ENCODE measurements around the gene BLMH.

BLMH gene

DNA sequence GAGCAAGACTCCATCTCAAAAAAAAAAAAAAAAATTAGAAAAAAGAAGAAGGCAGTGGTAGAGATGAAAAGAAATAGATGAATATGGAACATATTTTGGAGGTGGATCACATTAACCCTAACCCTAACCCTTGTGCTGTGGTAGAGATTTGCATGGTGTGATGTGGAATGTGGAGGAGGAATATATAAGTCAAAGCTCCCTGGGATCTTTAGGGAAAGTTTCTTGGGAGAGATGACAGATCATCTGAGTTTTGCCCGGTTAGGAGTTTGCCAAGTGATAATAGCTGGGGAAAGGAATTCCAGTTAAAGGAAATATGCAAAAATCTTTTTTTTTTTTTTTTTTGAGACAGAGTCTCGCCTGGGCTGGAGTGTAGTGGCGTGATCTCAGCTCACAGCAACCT, 13.0 kb upstream of the BLMH start:
- no peak for DNase-seq

DNA sequence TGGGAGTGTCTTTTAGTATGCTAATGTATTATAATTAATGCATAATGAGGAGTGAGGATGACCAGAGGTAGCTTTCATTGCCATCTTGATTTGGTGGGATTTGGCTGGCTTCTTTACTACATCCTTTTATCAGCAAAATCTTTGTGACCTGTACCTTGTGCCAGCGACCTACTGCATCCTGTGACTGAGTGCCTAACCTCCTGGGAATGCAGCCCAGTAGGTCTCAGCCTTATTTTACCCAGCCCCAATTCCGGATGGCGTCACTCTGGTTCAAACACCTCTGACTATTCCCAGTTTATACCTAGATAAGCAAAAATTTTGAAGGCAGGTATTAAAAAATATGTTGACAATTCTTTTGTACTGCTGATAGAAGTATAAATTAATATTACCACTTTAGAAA, 10.5 kb upstream of the BLMH start:
- DNase-seq: no peak

DNA sequence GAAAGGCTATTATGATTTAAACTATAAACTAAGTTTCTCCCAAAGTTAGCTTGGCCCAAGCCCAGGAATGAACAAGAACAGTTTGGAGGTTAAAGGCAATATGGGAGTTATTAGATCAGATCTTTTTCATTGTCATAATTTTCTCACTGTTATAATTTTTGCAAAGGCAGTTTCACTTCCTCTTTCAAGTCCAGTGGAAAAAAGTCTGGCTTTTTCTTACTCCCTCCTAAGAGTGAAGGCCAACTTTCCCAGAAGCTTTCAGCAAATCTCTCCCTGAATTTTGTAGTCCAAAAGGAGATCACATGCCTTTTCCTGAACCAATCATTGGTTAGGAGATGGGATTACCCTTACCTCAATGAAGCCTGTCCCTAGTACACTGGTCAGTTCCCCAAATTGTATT, 9.1 kb upstream of the BLMH start:
- no peak for DNase-seq

DNA sequence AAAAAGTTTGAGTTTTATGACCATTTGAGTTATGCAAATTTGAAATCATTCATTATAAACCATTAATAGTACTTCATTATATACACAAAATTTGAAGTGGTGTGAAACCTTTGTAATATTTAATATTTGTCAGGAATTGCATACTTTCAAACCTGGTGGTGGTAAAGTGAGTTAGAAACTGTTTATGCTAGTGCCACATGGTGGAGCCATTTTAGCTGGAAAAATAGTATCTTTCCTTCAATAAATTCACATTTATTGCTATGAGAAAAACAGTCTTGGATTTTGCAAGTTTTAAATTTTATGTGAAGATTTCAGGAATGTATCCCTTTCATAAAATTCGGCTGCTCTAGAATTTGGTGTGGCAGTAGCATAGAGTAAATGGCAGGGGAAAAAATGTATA, 7.3 kb upstream of the BLMH start:
- DNase-seq: no peak

DNA sequence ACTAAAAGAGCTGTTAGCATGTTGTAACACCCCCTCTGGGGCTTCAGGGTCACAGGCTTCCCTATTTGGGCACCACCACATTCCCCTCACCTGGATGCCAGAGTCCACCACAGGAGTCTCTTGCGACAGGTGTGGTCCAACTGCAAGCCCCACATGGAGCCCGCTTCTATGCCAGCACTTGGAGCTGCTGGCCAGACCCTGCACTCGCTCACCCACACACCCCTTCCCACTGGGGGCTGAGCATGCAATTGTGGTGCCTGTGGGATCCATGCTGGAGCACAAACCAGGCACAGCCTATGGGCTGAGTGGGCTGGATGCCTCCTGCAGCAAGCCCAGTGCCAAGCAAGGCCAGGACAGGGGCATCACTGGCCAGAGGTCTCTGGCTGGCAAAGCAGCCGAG, 6.0 kb upstream of the BLMH start:
- DNase-seq: no peak

DNA sequence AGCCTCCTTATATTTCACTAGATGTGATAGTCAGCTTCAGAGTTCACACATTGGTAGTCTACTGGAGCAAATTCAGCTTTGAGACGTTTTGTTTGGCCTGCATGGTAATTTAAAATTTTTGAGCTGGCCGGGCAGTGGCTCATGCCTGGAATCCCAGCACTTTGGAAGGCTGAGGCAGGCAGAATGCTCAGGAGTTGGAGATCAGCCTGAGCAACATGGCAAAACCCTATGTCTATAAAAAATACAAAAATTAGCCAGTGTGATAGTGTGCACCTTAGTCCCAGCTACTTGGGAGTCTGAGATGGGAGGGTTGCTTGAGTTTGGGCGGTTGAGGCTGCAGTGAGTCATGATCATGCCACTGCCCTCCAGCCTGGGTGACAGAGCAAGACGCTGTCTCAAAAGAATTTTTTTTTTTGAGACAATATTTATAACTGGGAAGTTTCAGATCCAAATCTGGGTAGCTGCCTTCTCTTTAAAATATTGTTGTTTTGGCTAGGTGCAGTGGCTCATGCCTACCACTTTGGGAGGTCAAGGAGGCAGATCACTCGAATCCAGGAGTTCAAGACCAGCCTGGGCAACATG, 4.8 kb upstream of the BLMH start:
- no peak for DNase-seq

DNA sequence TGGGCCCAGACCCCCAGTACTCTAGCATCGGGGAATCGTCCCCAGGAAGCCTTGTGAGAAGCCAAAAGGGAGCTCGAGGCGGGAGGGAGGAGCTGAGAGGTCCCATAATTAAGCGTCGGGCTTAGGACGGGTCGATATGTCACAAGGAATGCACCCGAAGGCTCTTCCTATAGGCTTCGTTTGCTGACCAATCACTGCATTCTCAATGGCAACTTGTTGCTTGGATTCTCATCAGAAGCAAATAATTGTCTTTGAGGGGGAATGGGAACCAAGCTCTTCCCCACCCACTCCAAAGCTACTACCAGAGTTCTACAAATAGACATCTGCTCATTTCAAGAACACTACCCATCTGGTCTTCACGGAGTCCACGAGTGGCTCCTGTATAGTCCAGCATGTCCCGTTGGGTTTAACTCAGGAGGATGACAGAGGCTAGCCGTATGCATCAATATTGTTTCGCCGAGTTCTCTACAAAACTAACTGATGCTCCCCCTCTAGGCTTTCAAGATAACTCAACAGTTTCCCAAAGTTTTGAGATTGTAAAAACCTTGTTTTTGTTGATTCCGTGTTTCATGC, 628 bp upstream of the BLMH start:
- no peak for DNase-seq

DNA sequence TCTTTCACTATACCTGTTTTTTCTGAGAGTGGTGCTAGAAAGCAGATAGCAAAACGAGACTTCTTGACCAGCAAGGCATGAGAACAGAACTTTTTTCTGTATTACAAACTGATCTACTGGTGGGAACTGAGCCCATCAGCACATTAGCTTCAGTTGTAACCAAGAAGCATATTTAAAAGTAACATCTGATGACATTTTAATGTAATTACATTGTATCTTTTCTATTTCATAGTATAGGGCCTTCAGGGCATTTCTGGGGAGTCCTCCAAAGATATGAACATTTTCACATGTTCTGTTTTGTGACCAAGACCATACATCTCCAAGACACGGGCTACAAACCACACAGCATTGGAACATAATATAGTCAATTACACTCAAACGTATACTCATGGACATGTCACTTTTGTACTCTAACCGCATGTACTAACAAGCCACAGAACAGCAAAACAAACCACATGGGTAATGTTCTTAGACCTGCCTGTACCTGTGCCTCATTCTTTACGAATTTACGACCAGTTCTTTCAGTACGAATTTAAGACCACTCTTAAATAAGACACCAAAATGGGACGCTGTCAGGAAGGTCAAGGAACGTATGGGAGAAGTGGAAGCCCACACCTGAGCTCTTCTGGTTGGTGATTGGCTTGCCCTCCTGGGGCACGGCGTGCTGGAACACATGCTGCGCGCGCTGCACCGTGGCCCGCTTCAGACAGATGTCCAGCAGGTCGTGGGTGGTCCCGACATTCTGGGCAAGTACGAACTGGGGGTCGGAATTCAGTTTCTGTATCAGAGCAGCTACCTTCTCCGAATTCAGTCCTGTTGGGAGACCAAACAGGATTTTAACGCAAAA, 825 bp downstream of the BLMH start:
- DNase-seq: no peak

DNA sequence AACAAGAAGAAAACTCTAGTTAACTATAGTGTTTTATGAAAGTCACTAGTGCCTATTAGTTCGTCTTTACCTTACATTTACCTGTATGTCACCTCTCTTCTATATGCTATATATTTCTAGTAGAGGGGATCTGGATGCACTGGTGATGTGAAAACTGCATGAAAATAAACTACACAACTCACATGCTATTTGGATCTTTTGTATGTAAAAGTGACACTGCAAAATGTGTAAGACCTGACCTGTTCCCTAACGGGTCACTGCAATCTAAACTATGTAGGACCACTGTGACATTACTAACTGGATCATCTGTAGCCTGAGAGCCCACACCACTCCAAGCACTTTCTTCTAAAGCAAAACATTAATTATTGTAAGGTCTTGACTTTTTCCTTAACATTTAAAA, 1.7 kb downstream of the BLMH start:
- DNase-seq: no peak

DNA sequence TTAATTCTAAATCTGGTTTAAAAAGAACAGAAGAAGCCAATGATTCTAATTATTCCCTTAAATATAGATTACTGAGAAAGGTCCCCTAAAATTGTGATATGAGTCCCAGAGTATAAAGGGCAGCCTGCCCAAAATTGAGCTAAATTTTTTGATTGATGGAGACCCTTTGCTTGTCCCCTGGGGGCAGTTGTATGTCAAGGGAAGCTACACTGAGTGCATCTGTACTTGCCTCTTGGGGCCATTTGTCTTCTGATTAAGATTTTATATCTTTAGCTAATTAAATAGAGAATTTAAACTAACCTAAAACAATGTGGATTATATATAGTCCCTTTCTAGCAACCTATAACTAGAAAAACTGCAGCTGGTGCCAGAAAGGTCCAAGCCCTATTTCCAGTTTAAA, 12.6 kb downstream of the BLMH start:
- no peak for DNase-seq

DNA sequence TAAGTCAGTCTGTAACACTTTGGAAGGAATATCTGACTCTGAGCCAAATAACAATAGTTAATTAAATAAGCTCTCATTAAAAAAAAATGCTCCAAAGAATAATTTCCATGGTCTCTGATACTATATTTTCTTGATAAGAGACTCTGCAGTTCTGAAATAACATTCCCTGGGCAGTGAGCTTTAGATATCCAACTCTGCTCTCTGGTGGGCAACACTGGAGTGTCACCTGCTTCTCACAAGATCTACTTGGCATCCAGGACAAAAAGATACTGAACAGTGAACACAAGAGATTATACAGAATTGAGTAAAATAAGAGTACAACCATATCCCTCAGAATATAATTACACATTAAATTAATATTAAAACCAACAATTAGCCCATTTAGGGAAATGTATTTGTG, 13.7 kb downstream of the BLMH start:
- DNase-seq: no peak

DNA sequence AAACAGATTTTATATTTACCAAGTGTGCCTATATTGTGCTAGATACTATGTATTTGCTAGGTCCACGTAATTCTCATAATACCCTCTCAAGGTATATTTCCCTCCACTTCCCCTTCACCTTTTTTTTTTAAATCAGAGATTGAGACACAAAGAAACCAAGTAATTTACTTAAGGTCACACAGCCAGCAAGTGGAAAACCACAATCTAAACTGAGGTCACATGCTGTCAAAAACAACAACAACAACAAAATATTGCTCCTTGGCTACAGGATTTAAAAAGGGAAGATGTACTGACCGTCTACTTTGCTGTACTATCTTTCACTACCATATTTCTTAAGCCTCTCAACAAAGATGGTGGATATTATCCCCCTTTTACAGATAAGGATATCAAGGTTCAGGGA, 15.8 kb downstream of the BLMH start:
- DNase-seq: no peak

DNA sequence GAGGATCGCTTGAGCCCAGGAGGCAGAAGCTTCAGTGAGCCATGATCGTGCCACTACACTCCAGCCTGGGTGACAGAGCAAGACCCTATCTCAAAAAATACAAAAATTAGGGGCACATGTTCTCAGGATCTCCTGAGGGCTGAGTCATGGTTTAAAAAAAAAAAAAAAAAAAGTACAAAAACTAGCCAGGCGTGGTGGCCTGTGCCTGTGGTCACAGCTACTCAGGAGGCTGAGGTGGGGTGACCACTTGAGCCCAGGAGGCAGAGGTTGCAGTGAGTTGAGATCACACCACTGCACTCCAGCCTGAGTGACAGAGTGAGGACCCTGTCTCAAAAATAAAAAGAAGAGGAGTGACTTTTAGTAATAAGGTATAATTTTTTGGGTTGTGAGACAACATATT, 16.9 kb downstream of the BLMH start:
- no peak for DNase-seq

DNA sequence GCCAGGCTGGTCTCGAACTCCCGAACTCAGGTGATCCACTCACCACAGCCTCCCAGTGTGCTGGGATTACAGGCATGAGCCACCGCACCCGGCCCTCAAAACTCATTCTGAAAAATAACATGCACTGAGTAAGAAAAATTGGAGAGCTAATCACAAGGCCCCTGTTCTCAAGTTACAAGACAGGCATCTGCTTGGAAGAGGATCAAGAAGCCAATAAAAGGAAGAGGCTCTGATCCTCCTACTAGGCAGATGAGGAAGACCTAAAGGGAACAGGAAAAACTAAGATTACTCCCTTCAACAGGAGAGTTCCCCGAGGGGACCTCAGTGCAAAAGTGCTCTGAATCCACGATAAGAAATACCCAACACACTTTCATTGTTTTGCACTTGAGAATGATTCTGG, 18.4 kb downstream of the BLMH start:
- DNase-seq: no peak

DNA sequence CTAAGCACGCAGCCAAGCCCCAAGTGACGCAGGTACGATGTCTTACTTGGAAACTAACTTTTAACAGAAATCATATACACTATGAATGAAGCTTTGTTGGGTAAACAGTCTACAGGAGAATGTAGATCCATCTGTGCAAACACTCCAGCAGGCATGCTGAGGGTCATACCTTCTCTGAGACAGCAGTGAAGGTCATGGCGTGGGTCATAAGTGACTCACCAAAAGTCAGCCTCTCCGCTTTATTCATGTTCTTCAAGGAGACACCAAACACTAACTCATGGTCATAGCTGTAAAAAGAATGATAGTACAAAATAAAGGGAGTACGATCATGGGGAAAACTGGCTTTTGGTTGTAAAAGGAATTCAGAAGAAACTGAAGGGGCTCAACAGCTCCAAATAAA, 20.6 kb downstream of the BLMH start:
- no peak for DNase-seq

DNA sequence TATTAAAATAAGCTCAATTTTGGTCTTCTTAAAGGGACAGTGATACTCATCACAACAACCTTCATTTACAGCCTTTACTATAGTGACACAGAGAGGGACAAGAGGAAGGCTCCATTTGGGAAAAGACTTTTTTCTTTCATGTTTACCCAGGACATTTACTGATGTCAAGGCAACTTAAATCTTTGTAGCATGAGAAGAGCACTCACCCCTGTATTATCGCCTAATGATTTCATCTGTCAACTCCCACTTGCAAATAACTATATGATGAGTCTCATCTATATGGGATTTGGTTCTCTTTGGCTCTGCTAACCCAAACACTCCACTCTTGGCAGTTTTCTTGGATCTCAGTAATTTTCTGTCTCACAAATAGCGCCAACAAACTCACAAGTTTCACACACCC, 24.1 kb downstream of the BLMH start:
- no peak for DNase-seq

DNA sequence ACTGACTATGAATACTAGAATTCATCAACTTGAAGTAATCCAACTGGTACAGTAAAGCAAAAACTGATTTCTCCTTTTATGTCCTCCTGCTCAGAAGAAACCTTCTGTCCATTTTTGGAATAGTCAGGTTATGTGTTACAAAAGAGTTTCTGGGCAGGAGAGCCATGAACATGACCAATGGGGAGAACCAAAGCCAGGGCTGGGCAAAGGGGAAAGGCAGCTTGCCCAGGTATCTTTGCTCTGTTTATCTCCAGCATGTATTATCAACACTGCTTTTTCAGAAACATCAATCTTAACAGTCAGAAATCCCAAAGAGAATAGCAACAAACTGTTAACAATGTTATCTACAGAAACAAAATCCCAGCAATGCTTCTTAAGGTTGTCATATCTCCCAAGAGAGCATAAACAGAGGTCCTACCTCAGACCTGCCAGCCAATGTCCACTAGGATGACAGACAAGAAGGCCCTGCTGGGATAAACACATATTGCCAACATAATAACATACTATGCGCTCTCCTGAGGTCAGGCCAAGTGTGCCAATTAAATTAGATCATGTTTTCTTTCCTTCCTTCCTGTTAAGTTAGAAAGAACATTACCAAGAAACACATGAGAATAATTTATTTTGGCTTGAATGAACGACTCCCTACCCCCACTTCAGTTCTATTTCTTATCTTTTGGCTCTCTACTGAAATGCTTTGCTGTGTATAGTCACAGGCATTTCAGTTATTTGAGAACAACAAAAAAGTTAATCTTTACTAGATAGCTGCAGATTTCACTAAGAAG, 28.0 kb downstream of the BLMH start:
- DNase-seq: no peak

DNA sequence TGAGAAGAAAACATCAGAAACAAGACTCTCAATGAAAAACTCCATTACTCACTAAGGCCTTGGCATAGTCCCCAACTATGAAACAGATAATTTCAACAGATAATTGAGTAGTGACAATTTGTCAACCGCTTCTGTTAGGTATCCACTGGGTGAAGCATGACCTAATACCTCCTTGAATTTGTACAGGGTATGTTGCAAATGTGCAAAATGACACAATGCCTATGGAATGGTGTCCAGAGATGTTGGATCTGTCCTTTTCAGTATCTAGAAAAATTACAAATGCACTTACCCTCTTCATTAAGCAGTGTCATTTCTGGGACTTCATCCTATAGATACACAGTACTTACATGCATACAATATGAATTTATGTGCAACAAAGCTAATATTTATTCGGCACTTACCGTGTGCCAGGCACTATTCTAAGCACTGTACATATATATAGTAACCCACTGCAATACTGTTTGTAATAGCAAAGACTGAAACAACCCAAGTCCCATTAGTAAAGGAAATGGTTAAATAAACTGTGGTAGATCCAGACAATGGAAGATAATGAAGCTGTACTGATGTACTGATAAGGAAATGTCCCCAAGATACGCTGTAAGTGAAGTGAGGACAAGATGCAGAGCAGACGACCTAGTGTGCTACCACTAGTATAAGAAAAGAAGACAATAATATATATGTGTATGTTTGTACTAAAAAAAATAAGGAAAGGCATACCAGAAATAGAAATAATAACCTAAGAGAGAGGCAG, 34.8 kb downstream of the BLMH start:
- no peak for DNase-seq

DNA sequence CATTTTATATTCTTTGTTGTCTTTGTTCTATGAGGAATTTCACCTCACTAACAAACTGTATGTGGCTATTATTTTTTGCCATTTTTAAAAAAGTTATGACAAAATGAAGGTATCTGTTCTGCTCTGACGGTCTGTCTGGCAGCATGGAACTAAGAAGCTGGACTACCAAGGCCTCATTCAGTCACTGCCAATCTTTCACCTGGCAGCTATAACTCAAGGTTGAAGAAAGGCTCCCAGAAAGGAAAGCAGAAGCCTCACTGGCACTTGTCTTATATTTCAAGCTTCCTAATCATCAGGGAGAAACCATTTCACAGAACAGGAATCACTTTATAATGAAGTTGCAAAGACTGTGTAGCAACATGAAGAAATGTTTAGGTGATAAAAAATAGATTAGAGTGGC, 37.6 kb downstream of the BLMH start:
- no peak for DNase-seq

DNA sequence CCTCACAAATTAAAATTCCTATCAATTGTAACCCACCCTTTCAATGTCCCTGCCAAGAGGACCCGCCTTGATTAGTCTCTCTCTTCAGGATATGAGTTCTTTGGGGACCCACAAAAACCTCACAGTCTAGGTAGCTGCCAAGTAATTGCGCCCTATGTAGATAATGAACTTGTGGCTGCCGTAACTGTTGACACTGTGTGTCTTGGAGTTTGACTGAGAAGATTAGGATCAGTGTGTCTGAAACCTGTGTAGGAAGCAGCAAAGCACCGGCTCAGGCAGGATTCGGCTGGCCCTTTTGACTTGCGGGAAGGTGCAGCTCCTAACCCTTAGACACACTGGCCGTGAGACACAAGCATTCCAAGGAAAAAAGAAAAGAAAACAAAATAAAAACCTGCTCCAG, 38.4 kb downstream of the BLMH start:
- DNase-seq: no peak

DNA sequence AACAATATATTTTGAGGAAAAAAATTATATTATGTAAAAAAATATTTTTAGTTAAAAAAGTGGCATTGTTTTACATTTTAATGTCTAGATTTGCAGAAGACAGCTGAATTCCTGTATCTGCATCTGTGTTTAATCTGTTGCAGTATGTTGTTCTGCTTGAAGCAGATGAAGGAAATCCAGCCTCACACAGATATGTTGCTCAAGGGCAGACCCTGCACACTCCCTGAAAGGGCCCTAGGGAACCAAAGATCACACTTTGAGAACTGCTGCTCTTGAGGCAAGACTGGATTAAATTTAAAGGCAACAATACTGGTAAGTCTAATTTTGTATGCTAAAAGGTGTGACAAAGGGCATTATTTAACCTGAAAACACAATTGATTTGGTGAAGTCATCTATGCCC, 39.8 kb downstream of the BLMH start:
- no peak for DNase-seq

DNA sequence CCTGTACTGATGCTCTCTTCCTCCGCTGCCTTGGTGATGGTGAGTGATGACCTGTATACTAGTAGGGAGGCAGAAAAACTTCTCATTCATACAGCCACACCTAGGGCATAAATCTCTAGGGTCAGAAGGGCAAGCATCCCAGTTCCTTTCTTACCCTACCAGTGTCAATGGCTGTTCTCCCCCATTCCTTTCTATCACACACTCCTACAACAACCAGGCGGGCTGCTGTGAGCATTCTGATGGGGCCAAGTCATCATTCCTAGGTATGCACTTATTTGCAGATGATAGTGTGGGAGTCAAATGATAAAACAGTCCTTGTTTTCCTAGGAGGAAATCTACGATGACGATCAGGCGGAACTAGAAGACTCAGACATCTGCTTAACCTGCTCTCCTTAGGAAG, 42.3 kb downstream of the BLMH start:
- no peak for DNase-seq

DNA sequence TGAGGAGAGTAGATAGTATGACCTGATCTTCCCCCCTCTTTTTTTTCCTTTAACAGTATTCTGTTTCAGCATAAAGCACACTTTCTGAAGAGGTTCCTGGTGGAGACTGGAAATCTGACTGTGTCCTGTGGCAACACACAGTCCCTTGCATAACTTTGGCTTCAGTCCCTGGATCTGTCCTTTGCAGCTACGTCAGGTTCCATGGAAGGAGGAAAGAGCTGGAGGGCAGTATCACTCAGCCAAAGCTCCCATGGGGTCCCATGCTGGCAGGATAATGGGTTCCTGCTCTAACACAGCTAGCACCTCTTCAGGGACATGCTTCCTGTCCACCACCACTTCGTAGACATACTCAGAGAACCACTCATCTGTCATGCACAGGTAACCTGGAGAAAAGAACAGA, 43.0 kb downstream of the BLMH start:
- no peak for DNase-seq

Measured in NCI-H2029 (cell line).